ENCODE data around the gene TRIM3.

The TRIM3 gene

DNA sequence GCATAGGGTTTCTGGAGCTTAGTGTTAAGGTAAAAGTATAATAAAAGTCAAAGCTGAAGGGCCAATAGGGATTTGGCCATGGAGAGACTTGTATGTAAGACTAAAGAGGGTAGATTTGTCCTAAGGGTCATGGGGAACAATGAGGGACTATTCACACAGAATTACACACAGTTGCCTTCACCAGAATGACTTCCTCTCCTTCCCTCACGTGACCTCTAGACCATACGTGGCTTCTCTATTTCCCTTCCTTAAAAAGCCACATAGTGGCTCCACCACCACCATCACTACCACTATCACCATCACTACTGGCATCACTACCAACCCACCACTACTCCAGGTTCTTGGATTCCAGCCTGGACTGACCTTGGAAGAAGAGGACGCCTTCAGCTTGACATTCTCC lies 35.7 kb downstream of the TRIM3 start:
- no peak for DNase-seq (ENCODE audit: low read depth in 2 of 2)

DNA sequence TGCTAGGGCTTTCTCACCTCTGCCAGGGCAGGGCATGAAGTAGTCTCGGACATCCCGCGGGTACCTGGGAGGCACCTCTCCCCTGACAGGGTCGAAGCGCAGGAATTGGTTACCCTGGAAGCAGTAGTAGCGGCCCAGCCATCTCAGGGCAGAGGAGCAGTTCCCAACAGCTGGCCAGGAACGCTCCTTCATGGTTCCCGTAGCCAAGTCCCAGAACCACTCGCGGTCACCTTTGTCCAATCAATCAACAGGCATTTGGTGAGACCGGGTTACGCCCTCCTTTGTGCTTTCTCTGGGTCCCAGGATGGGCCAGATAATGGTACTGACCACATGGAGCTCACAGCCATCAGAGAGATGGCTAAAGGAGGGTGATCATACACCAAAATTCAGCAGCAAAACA lies 36.3 kb downstream of the TRIM3 start:
- DNase-seq (ENCODE audit: low read depth in 2 of 2), result no peak

DNA sequence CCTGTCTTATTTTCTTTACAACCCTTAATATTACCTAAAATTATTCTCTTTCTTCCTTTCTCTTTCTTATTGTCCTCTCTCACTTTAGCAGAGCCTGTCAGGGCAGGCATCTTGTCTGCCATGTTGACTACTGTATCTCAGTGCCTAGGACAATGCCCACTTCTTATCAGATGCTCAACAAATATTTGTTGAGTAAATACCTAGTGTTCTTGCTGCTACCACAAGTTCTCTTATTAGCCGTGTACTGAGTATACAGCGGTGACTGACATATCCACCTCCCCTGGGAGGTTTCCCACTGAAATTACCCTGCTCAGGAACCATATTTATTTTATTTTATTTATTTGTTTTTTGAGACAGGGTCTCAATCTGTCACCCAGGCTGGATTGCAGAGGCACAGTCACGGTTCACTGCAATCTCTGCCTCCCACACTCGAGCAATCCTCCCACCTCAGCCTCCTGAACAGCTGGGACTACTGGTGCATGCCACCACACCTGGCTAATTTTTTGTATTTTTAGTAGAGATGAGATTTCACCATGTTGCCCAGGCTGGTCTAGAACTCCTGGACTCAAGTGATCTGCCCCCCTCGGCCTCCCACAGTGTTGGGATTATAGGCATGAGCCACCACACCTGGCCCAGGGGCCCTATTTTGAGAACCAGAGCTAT lies 39.6 kb downstream of the TRIM3 start:
- no peak for DNase-seq (ENCODE audit: low read depth in 2 of 2)

DNA sequence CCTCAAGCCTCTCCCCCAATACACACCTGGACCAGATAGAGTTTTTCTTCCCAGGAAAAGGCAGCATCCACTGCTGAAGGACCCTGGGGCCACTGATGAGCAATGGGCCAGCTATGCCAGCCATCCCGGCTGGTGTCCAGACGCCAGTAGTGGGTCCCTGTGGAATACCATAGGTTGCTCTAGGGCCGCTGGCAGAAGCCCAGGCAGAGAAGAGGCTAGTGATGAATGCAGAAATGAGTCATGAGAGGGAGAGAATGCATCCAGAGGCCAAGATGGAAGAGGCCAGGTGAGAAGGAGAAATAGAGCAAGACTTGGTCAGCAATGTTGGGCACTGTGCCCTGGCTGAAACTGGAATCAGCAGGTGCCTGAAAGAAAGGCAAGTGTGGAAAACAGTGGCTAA lies 41.9 kb downstream of the TRIM3 start:
- DNase-seq (ENCODE audit: low read depth in 2 of 2), result no peak

DNA sequence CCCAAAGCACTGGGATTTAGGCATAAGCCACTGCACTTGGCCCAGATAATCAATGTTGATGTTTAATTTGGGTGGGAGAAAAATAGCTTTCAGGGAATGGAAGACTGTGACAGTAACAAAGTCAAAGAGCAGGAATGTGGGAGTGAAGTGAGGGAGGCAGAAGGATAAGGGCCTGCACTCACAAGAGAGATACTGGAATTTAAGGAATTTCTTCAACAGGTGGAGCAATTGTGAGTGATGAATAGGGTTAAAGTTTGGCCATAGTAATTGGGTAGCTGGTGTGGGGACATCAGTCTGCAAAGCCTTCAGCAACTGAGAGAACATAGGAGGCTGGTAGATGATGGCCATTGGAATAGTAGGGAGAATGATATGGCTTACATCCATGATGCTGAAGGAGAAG lies 46.2 kb downstream of the TRIM3 start:
- no peak for DNase-seq (ENCODE audit: low read depth in 2 of 2)

DNA sequence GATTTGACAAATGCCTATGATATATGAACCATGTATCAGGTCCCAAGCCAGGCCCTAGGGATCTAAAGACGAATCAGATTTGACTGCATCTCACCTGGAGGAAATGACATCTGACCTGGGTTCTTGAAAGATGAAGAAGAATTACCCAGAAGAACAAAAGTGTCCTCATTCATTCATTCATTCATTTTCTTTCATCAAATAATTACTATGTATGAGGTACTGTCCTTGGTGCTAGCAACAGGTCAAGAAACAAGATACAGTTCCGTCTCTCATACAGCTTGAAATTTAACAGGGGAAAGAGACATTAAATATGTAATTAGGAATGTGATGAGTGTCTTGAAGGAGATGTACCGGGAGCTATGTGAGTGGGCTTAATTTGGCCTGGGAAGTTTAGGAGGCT lies 53.1 kb downstream of the TRIM3 start:
- no peak for DNase-seq (ENCODE audit: low read depth in 2 of 2)

DNA sequence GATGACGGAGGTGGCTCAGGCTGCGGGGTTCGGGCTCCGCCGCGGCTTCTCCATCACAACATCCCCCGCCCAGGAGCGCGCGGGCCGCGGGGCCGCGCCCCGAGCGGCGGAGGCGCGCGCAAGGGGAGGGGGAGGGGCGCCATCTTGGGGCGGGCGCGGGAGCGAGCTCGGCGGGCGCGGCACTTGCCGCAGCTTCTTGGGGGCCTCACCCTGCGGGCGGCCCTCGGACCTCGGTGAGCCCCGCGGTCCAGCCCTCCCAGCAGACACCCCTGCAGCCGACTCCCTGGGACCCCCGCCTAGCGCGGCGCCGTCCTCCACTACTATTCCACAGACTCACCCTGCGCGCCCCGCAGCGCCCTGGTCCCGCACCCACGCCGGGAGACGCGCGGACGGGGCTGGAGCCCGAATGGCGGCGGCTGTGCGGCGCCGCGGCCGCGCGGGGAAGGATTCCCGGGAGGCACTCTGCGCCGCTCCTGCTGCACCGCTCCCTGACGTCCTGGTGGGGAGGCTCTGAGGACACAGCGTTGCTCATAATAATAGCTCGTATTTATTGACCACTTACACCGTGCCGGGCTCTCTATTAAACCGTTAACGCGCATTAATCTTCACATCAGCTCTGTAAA lies 54.6 kb downstream of the TRIM3 start, which contains the start of gene APBB1:
Gene APBB1 (minus strand): TSS at position 86 of the 623 bp plus-strand sequence. CDS start 7,747 bp downstream, outside the sequence.
- peak in 1 of 2 donors; percentile 59 for DNase-seq (ENCODE audit: low read depth in 2 of 2)

DNA sequence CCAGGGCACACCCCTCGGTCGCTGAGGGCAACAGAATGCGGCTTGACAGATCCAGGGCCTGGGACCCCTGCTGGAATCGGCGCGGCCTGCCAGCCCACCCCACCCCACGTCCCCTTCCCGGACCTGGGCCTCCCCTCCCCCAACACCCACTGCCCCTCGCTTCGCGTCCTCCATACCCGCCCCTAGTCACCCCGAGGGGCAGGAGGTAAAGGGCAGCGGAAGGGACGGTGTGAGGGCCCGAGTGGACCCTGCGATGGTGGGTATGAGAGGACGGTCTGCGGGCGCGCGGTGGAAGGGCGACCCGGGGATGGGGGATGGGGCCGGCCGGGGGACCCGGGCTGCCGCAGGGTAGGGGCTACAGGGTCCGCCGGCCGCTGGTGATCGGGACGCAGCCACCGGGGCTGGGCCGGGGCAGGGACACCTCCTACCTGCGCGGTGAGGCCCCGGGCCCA lies 55.2 kb downstream of the TRIM3 start:
- DNase-seq (ENCODE audit: low read depth in 2 of 2), result no peak

DNA sequence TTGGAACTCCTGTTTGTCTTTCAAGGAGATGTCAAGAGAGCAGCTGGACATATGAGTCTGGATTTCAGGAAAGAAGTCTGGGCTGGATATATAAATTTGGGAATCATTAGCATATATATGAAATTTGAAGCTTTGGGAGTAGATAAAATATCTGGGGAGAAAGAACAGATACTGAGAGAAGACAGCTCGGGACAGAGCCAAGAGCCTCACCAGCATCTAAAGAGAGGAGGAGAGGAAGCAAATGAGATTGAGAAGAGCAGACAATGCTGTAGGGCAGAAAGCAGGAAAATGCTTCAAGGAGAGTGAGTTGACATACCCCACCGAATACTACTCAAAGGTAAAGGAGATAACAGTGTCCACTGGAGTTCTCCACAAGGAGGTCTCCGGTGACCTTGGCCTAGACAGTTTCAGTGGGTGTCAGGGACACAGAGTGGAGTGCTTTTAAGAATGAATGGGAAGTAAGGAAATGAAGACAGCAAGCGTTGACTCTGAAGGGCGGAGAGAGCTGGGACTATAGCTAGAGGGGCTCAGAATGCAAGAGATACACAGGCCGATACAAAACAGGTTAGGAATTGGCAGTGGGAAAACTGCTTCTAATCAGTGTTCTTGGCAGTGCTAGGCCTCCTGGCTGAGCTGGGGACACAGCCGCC lies 55.7 kb downstream of the TRIM3 start:
- no peak for DNase-seq (ENCODE audit: low read depth in 2 of 2)

DNA sequence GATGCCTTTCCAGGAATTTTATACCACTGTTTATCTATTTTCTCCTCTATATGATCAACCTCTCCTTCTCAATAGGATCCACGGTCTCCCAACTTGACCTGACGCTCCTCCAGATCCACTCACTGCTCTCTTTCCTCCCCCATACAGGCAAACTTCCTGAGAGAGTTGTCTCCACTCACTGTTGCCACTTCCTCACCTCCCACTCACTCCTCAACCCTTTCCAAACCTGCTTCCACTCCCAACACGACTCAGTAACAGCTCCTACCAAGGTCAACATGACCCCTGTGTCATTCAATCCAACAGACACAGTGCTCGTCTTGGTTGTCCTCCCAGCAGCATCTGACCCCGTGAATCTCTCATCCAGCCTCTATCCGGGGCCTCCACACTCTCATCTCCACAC lies 57.9 kb downstream of the TRIM3 start:
- DNase-seq (ENCODE audit: low read depth in 2 of 2), result no peak

DNA sequence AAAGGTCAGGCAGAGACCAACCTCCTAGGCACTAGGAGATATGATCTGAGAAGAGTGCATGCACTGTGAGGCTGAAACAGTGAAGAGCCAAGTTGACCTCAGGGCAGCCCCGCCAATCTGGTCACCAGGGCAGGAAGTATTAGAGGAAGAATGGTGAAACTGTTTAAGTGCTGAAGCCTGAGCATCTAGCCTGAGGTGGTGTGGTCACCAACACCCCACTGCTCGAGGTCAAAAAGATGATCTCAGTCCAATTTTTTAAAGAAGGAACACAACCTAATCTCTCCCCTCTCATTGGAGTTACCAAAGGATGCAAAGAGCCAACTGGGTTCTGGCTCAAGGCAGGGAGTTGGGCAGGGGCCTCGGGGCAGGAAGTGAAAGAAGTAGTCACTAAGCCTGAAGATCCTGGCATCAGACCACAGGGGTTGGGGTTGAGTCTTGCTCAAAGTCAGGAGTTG lies 58.8 kb downstream of the TRIM3 start:
- no peak for DNase-seq (ENCODE audit: low read depth in 2 of 2)

DNA sequence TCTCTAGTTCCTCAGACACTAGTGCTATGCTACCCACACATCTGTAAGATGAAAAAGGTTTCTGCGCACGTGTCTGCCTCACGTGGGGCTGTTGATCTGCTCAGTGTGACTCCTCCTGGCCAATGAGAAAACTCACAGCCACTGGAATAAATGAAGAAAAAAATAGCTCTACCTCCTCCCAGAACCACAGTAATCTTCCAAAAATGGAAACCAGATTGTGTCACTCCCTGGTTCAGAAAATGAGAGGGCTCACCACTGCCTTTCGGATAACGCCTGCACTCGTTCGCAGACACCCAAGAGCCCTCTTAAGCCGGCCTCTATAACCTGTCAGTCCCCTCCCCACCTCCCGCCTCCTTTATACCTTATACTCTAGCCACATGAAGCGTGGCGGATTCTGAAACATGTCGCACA lies 59.9 kb downstream of the TRIM3 start:
- DNase-seq (ENCODE audit: low read depth in 2 of 2), result peak; percentile 52

DNA sequence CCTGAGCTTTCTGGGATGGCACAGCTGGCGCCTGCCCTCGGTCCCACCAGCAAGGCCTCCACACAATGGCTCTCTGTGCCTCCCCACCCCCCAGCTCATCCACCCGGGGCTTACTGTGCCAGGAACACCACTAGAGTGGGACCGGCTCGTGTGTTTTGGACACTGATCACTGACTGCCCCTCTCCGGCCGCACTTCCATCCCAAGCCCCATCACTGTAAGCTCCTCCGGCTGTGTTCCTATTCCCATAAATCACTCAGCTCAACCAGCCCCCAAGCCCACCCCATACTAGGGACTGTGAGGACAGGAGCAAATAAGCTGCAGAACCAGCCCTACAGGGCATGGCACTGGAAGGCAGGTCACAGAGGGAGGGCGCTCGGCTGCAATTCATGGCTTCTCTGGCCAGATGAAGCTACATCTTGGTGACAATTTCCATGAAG lies 62.1 kb downstream of the TRIM3 start:
- DNase-seq (ENCODE audit: low read depth in 2 of 2), result no peak

DNA sequence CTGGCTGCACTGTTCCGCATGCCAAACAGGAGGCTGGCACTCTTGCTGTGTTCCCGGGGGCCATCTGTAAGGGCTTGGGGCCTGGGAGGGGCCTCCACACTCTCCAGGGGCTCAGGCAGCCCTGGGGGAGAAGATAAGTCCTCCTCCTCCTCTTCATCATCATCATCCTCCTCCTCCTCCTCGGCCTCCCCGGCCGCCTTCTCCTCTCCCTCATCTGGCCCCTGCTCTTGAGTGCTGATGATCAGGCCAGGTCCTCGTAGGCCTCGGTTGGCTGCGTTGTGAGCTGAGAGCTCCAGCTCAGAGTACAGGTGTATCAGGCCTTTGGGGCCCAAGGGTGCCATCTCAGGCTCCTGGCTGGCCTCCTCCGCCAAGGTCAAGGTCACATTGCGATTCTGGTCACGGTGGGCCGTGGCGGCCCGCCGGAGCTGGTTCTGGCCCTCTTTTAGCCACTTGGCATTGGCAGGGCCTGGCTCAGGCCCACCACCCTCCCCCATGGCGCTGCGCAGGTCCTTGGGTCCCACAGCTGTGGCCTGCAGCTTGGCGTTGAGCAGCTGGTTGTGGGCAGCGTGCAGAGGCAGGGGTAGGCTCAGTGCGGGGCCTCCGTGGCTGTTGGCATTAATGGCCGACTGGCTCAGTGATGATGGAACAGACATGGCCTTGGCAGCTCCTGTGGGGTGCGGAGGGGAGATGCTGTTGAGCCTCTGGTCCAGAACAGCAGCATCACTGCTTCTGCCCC lies 62.9 kb downstream of the TRIM3 start:
- DNase-seq (ENCODE audit: low read depth in 2 of 2), result no peak

DNA sequence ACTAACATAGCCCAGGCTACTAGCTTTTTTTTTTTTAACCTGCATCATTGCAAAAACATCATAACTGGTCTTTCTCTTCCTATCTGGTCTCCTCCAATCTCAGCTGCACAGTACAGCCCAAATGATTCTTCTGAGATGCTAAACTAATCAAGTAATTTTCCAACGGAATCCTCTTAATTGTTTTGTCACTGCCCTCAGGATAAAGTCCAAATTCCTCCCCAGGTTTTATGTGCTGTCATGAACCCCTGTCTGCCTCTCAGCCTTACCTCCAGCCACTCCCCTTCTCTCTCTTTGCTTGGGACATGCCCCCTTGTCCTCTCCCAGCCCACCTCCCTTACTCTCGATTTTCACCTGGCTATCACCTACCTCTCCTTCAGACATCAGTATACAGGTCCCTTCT lies 67.4 kb downstream of the TRIM3 start:
- DNase-seq (ENCODE audit: low read depth in 2 of 2), result no peak

DNA sequence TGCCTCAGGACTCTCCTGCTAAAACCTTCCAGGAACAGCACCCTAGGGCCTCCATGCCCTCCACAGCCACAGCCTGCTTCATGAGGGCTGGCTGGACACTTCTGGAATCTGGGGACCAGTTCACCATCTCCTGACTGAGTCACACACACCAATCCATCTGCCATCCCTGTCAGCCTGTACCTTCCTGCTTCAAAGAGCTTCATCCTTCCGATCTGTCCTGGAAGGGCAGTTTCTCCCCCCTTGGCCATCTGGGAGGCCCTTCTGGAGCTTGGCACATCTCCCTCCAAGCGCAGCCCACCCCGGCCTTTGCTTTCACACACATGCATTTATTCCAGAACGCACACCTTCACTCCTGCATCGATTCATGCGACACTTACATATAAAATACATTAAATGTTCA lies 67.9 kb downstream of the TRIM3 start:
- no peak for DNase-seq (ENCODE audit: low read depth in 2 of 2)

DNA sequence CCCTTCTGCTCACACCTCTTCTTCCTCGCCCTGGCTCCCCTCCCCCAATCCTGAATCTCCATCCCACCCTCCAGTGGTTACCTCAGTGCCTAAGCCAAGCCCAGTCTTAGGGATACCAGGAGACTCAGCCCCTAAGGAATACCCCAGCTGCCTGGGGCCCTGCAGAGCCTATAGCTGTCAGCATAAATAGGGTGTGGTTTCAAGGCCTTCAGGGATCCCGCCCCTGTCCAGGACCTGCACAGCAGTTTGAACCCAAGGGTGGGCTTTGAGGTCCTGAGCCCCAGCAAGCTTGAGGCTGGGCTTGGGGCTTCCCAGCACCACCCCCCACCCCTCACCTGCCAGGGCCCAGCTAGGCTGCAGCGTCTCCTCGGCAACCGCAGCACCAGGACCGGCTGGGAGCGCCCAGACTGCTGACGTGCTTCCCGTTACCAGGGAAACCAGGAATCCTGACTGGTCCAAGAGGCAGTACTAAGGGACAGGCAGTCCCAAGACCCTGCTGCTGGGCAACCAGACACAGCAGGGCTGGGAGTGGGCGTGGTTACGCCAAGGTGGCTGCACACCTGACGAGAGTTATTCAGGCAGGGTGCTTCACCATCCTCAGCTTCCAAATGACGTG lies 68.6 kb downstream of the TRIM3 start:
- no peak for DNase-seq (ENCODE audit: low read depth in 2 of 2)

DNA sequence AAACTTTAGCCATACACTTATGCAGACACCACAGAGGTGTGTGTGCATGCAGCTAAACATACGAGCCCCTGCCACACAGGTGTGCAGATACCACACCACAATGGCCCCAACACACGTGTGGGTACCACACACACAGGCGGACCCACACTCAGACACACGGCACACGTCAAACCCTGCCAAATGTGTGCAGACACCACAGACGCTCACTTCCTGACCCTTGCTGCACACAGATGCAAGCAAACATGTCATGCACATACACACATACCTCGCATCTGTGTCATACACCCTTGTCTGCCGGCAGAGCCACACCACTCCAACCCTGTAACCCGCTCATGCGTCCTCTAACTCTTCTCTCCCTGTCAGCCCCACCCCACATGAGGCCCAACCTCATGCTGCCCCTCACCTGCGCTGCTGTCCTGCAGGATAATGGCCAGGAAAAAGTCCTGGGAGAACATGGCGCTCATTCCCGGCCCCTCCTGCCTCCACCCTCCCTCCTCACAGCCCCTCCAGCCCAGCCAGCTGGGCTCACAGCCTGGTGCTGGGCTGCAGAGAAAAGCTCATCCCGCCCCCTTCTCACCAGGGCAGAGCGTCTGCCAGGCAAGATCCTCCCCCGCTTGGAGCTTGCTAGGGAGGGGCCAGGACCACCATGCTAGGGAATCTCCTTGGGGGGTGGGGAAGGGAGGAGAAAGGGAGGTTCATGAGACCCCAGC lies 69.2 kb downstream of the TRIM3 start:
- no peak for DNase-seq (ENCODE audit: low read depth in 2 of 2)

DNA sequence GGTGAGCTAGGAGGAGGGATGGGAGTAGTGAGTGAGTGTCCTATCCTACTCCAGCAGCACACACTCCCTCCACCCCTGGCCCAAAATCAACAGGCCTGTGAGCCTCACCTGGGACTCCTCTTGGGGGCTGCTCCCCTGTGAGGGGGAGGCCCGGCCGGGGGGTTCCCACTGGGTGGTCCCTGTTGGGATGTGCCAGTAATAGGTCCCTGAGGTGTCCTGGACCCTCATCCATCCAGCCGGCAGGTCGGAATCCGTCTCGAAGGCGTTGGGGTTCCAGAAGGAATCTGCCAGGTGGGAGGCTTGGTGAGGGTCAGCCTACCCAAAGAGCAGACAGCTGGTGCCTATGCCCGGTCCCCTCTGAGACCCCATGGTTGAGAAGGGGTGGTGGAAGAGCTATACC lies 70.2 kb downstream of the TRIM3 start:
- DNase-seq (ENCODE audit: low read depth in 2 of 2), result no peak

DNA sequence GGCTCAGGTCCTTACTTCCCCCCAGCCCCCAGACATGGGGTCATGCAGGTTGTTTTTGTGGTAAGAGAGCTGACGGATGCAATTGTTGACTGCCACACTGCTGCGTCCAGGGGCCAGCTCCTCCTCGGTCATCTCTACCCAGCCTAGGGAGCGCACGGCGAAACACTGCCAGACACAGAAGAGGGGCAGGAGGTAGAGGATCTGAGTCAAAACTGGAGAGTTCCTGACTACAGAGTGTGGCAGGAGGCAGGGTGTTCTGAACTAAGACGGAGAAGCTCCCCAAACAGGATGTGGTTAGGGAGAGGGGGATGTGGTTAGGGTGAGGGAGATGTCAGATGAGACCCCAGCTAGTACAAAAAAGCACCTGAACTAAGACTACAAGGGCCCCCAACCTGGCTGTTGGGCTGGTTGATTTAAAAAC lies 71.2 kb downstream of the TRIM3 start:
- peak; percentile 46 to 55 for DNase-seq (ENCODE audit: low read depth in 2 of 2)

DNA sequence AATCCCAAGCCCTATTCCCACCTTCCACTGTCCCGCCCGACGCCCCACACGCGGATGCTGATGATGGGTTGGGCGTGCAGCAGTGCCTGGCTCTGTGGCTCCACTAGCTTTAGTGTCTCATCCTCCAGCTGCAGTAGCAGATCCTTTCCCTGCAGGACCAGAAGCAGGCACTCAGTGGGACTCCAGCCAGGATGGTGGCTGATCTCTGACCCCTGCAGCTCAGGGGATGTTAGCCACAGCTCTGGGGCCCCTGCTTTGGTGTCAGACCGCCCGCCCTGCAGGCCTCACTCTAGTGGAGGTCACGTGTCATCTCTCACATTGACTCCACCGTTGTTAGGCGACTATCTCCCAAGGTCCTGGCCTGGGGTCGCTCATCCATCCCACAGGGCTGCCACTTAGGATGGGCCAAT lies 71.7 kb downstream of the TRIM3 start:
- no peak for DNase-seq (ENCODE audit: low read depth in 2 of 2)

Measured in stimulated activated CD8-positive, alpha-beta memory T cell treated with anti-CD3 and anti-CD28 coated beads, Interleukin-7, amount 100 ng/mL, for 4 hours (primary cell).